CD4-positive, alpha-beta T cell treated with Interleukin-2 at 100 ng/mL for 4 hours (primary cell): ENCODE results near the gene TMED7.

Experiments used
- DNase-seq: peaks from one replicate; pipeline ENCODE4 v3.0.0-alpha.2; 2020; ENCODE audit warnings: low spot score

TMED7 gene

GRCh38 chr5:115583474-115583873 is 42.4 kb downstream of the TMED7 start:
- DNase-seq: no peak

GRCh38 chr5:115580941-115581340 is 44.9 kb downstream of the TMED7 start:
- no peak for DNase-seq

GRCh38 chr5:115579747-115580173 is 46.1 kb downstream of the TMED7 start:
- no peak for DNase-seq

GRCh38 chr5:115579216-115579615 is 46.6 kb downstream of the TMED7 start:
- no peak for DNase-seq

GRCh38 chr5:115578657-115579056 is 47.2 kb downstream of the TMED7 start:
- no peak for DNase-seq

- no peak for DNase-seq
Measured at GRCh38 chr5:115577741-115578140, 48.1 kb downstream of the TMED7 start.

GRCh38 chr5:115577329-115577728 is 48.5 kb downstream of the TMED7 start:
- no peak for DNase-seq

- DNase-seq: no peak
Measured at GRCh38 chr5:115575167-115576070, 50.4 kb downstream of the TMED7 start.

GRCh38 chr5:115573133-115573532 is 52.7 kb downstream of the TMED7 start:
- DNase-seq: no peak

- no peak for DNase-seq
Measured at GRCh38 chr5:115571441-115571878, 54.4 kb downstream of the TMED7 start.

GRCh38 chr5:115568668-115569067 is 57.2 kb downstream of the TMED7 start:
- DNase-seq: no peak

GRCh38 chr5:115565233-115565632 is 60.6 kb downstream of the TMED7 start:
- no peak for DNase-seq
